PFSK-1 (cell line): ENCODE data around the gene PTPRT.

Experiments
- FOXP2 ChIP-seq: optimal IDR thresholded peaks from 2 replicates; pipeline ENCODE3; 2011; ENCODE audit warnings: borderline replicate concordance, control low read depth, inconsistent platforms; ENCODE audit not compliant: insufficient read depth; ENCODE audit errors: extremely low read length, extremely low read depth
- POLR2AphosphoS5 ChIP-seq: IDR thresholded peaks from 2 replicates; pipeline ENCODE4 v1.6.1; 2012; ENCODE audit warnings: low read depth, mild to moderate bottlenecking, control low read depth, low read length, moderate library complexity
- REST ChIP-seq, 2 experiments: IDR thresholded peaks; 2 replicates each; pipeline versions ENCODE4 v1.6.1 to v1.8.0; 2011 to 2012; ENCODE audit warnings: low read depth in 2 of 2, low read length in 2 of 2, control low read depth in 1 of 2, inconsistent platforms in 1 of 2, mild to moderate bottlenecking in 1 of 2, moderate library complexity in 1 of 2; ENCODE audit not compliant: insufficient read depth in 1 of 2
- SIN3A ChIP-seq: IDR thresholded peaks from 2 replicates; pipeline ENCODE4 v1.6.1; 2012; ENCODE audit warnings: mild to moderate bottlenecking, low read length, moderate library complexity, borderline replicate concordance; ENCODE audit not compliant: insufficient read depth
- TAF1 ChIP-seq: IDR thresholded peaks from 2 replicates; pipeline ENCODE4 v1.6.1; 2012; ENCODE audit warnings: low read length, control low read depth, borderline replicate concordance; ENCODE audit not compliant: insufficient read depth

Gene PTPRT

GRCh38 chr20:42364446-42364845, 825.3 kb downstream of the PTPRT start:
- TF ChIP-seq SIN3A = no peak
- no peak for TF ChIP-seq POLR2AphosphoS5
- no peak for TF ChIP-seq FOXP2
- TF ChIP-seq REST (IDR thresholded peaks at IDR 0.05; ENCODE audit: insufficient read depth in 1 of 2, low read depth in 2 of 2, low read length in 2 of 2) = no peak
- no peak for TF ChIP-seq TAF1

- TF ChIP-seq TAF1 (no peak), SIN3A (no peak)
Measured at GRCh38 chr20:42361402-42361970, 828.2 kb downstream of the PTPRT start.

- no peak for TF ChIP-seq REST (IDR thresholded peaks at IDR 0.05; ENCODE audit: insufficient read depth in 1 of 2, low read depth in 2 of 2, low read length in 2 of 2)
Measured at GRCh38 chr20:42360621-42361020, 829.1 kb downstream of the PTPRT start.

GRCh38 chr20:42359617-42360016, 830.1 kb downstream of the PTPRT start:
- TF ChIP-seq FOXP2 (no peak), REST (IDR thresholded peaks at IDR 0.05; ENCODE audit: insufficient read depth in 1 of 2, low read depth in 2 of 2, low read length in 2 of 2) (no peak), TAF1 (no peak), SIN3A (no peak), POLR2AphosphoS5 (no peak)

GRCh38 chr20:42352096-42352495, 837.6 kb downstream of the PTPRT start:
- TF ChIP-seq POLR2AphosphoS5 (no peak), TAF1 (no peak), SIN3A (no peak), FOXP2 (no peak), REST (IDR thresholded peaks at IDR 0.05; ENCODE audit: insufficient read depth in 1 of 2, low read depth in 2 of 2, low read length in 2 of 2) (no peak)

GRCh38 chr20:42350521-42350920, 839.2 kb downstream of the PTPRT start:
- TF ChIP-seq REST (IDR thresholded peaks at IDR 0.05; ENCODE audit: insufficient read depth in 1 of 2, low read depth in 2 of 2, low read length in 2 of 2) = no peak
- no peak for TF ChIP-seq POLR2AphosphoS5
- TF ChIP-seq SIN3A = no peak
- no peak for TF ChIP-seq FOXP2
- TF ChIP-seq TAF1 = no peak
